Suprapubic skin (tissue), 4 donors: ENCODE results near the gene TYRO3.

Experiments used
- CTCF ChIP-seq, 2 donors: fragments of 200-600 bp in 1 of 2; fragments of 450-650 bp in 1 of 2; sonication (generic) in 1 of 2; IDR thresholded peaks; one replicate each; pipeline ENCODE4 v1.5.1; 2016 to 2019; ENCODE audit warnings: antibody characterized with exemption in 2 of 2, mild to moderate bottlenecking in 1 of 2, moderate library complexity in 1 of 2
- POLR2A ChIP-seq, 2 donors: fragments of 450-650 bp; IDR thresholded peaks; one replicate each; pipeline ENCODE4 v1.6.1; 2017; ENCODE audit warnings: antibody characterized with exemption in 2 of 2, mild to moderate bottlenecking in 2 of 2, moderate library complexity in 2 of 2
- POLR2AphosphoS5 ChIP-seq, 3 donors: sonication (generic); formaldehyde crosslinking; IDR thresholded peaks; one replicate each; pipeline ENCODE4 v1.6.1; 2017; ENCODE audit warnings: antibody characterized with exemption in 3 of 3

DNA sequence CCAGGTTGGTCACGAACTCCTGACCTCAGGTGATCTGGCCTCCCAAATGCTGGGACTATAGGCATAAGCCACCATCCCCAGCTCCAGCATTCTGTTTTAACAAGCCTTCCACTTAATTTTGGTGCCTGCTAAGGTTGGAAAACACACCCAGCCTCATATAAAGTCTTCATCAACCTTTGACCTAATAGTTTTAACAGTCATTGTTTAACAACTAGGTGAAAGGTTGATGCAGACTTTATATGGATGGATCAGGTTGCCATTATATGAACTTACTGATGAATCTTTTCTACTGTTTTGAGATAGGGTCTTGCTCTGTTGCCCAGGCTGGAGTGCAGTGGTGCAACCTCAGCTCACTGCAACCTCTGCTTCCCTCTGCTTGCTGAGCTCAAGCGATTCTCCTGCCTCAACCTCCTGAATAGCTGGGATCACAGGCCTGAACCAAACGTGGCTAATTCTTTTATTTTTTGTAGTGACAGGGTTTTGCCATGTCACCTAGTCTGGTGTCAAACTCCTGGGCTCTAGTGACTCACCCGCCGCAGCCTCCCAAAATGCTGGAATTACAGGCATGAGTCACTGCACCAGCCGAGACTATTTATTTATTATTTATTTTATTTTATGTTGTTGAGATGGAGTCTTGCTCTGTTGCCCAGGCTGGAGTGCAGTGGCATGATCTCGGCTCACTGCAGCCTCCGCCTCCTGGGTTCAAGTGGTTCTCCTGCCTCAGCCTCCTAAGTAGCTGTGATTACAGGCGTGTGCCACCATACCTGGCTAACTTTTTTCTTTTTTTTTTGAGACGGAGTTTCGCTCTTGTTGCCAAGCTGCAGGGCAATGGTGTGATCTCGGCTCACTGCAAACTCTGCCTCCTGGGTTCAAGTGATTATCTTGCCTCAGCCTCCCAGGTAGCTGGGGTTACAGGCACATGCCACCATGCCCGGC is 11.9 kb upstream of the TYRO3 start:
- TF ChIP-seq POLR2A (IDR thresholded peaks at IDR 0.05) (no peak), CTCF (IDR thresholded peaks at IDR 0.05) (no peak), POLR2AphosphoS5 (IDR thresholded peaks at IDR 0.05) (no peak)
